Measurements from ENCODE around the gene RHOBTB3. TPM values are rescaled to one million over a fixed set of nuclear protein-coding genes. Genes with fewer than 3 reads are reported as not detected.

Gene RHOBTB3
- total and polyA plus RNA-seq, 10 of the 15 experiments (the other 5 are each of a cell fraction or from before 2014, with no cell fraction given) = 3.6 to 42.8 (median 8.4) TPM

GRCh38 chr5:95718203-95718602, 12.9 kb upstream of the RHOBTB3 start:
- H3K4me1 ChIP-seq (ENCODE audit: control insufficient read depth, insufficient read depth, low read length) = peaks cover 25% of the 10 kb centered on the region
- peak overlapping the region; percentile 44 for H3K4me3 ChIP-seq
- peak overlapping the region; percentile 40 for H3K27ac ChIP-seq (ENCODE audit: control insufficient read depth, insufficient read depth)
- FAIRE-seq (peak; percentile 91), DNase-seq (ENCODE audit: low read depth, low spot score) (peak; percentile 84), ATAC-seq (peak; percentile 92)
- H3K4me2 ChIP-seq (ENCODE audit: control insufficient read depth, insufficient read depth) = peak overlapping the region; percentile 78
- H3K79me2 ChIP-seq (ENCODE audit: control insufficient read depth, insufficient read depth, low read length) = no peaks in the 10 kb centered on the region
- H3K9ac ChIP-seq (ENCODE audit: control insufficient read depth, insufficient read depth, low read length) = peak overlapping the region; percentile 24; the same call in 1 of the 2 replicates
- 0% methylated on average over 2 of the region's 2 CpGs for WGBS (ENCODE audit: insufficient coverage, insufficient replicate concordance, low lambda C conversion rate, missing lambda C conversion rate)
- H2AFZ ChIP-seq (ENCODE audit: control insufficient read depth, low read depth, low read length) = peak overlapping the region; percentile 39; the same call in 1 of the 2 replicates
- no TSS peak for BruUV-seq (replicated peaks)
- no peaks in the 10 kb centered on the region; the same call in 2 of the 3 replicates for H3K9me3 ChIP-seq (replicated peaks; ENCODE audit: control insufficient read depth, insufficient read depth, low read length)
- H3K36me3 ChIP-seq (ENCODE audit: control insufficient read depth in 2 of 2, insufficient read depth in 2 of 2, low read length in 1 of 2) = no peaks in the 10 kb centered on the region
- intact Hi-C loops (cut with micrococcal nuclease; ENCODE audit: unreplicated experiment) (loop anchor here (1.0 kb wide), 1 partner anchor 8 kb away; no protein-coding TSS in a partner anchor), in situ Hi-C loops (cut with MboI) (no loop called here)
- H4K20me1 ChIP-seq (ENCODE audit: control insufficient read depth, insufficient read depth) = no peaks in the 10 kb centered on the region
- CTCF ChIA-PET = interaction anchor here (0.7 to 2.7 kb wide), 11 partner anchors 8 to 618 kb away, joined by 3 to 11 read pairs (median 5); partner anchors contain the start of genes RFESD and RHOBTB3
- RAD21 ChIA-PET (ENCODE audit: unreplicated experiment) = interaction anchor here (0.8 to 3.8 kb wide), 12 partner anchors 9 to 131 kb away, joined by 3 to 21 read pairs (median 3); partner anchors contain the start of genes RFESD and RHOBTB3
- SMC1A ChIA-PET (ENCODE audit: uncharacterized antibody, unreplicated experiment) = interaction anchor here (0.7 to 4.0 kb wide), 16 partner anchors 8 to 161 kb away, joined by 3 to 23 read pairs (median 4); partner anchors contain the start of genes RFESD and RHOBTB3
- no peaks in the 10 kb centered on the region for H3K27me3 ChIP-seq (replicated peaks in 1 of 2; ENCODE audit: control insufficient read depth in 2 of 2, insufficient read depth in 2 of 2, low read length in 1 of 2)
- POLR2A ChIA-PET = interaction anchor here (0.6 to 3.2 kb wide), 7 partner anchors 8 to 104 kb away, joined by 3 to 15 read pairs (median 5); partner anchors contain the start of genes GLRX and RHOBTB3
- TF ChIP-seq ZZZ3 (IDR thresholded peaks at IDR 0.05; ENCODE audit: control insufficient read depth, insufficient read length, low read depth) (no peak), TARDBP (IDR thresholded peaks at IDR 0.05; ENCODE audit: borderline replicate concordance) (no peak), ZNF622 (IDR thresholded peaks at IDR 0.05) (no peak), SUPT20H (IDR thresholded peaks at IDR 0.05; ENCODE audit: borderline replicate concordance, control insufficient read depth, low read depth, low read length) (no peak), WRNIP1 (IDR thresholded peaks at IDR 0.05; ENCODE audit: borderline replicate concordance, low read depth, low read length) (no peak), ZSCAN29 (IDR thresholded peaks at IDR 0.05) (no peak), MEF2B (IDR thresholded peaks at IDR 0.05; ENCODE audit: partially characterized antibody, poor library complexity, severe bottlenecking) (peak; percentile 15), IKZF1 (conservative IDR thresholded peaks at IDR 0.05) (peak; percentile 79), SMC3 (IDR thresholded peaks at IDR 0.05; ENCODE audit: borderline replicate concordance, low read length) (no peak), CHD2 (IDR thresholded peaks at IDR 0.05; ENCODE audit: borderline replicate concordance, low read depth, low read length) (no peak), ZNF592 (IDR thresholded peaks at IDR 0.05) (no peak), ASH2L (IDR thresholded peaks at IDR 0.05; ENCODE audit: borderline replicate concordance, low read depth) (no peak), HDGF (IDR thresholded peaks at IDR 0.05) (no peak), HCFC1 (IDR thresholded peaks at IDR 0.05; ENCODE audit: low read length) (no peak), FOS (IDR thresholded peaks at IDR 0.05; ENCODE audit: borderline replicate concordance, extremely low read depth, insufficient read length) (no peak), ATF3 (IDR thresholded peaks at IDR 0.05; ENCODE audit: borderline replicate concordance, extremely low read depth, low read depth, low read length) (no peak), GATAD2B (conservative IDR thresholded peaks at IDR 0.05; ENCODE audit: low read depth) (no peak), CEBPB (IDR thresholded peaks at IDR 0.05; ENCODE audit: borderline replicate concordance in 1 of 2, low read depth in 2 of 2, low read length in 2 of 2) (no peak), TBL1XR1 (IDR thresholded peaks at IDR 0.05; ENCODE audit: low read depth, low read length) (no peak), BMI1 (IDR thresholded peaks at IDR 0.05; ENCODE audit: borderline replicate concordance) (no peak)
